Stimulated activated CD8-positive, alpha-beta memory T cell treated with anti-CD3 and anti-CD28 coated beads, Interleukin-2, amount 100 ng/mL, for 1 hour (primary cell): ENCODE measurements around the gene LRRC8D.
"Not testable (repeated sequence)": the region's sequence is repeated elsewhere in the genome, so short reads cannot be mapped to it uniquely, and the experiment has no call there.

Experiments used
- DNase-seq, 2 donors: peaks; one replicate each; pipeline ENCODE4 v3.0.0-alpha.2; 2020; ENCODE audit warnings: low read depth in 2 of 2

Gene LRRC8D

GRCh38 chr1:89958851-89959654 lies 138.2 kb downstream of the LRRC8D start:
- DNase-seq = no peak

- DNase-seq = no peak
These were observed 138.9 kb downstream of the LRRC8D start for GRCh38 chr1:89959719-89960118.

- DNase-seq = no peak
These were observed 141.4 kb downstream of the LRRC8D start for GRCh38 chr1:89962024-89962741.

- no peak for DNase-seq
These were observed 141.9 kb downstream of the LRRC8D start for GRCh38 chr1:89962742-89963075.

GRCh38 chr1:89965193-89965768 lies 144.4 kb downstream of the LRRC8D start:
- no peak for DNase-seq

GRCh38 chr1:89966656-89967055 lies 145.8 kb downstream of the LRRC8D start:
- DNase-seq = no peak

GRCh38 chr1:89971600-89971999 lies 150.8 kb downstream of the LRRC8D start:
- no peak for DNase-seq

- no peak for DNase-seq
These were observed 151.2 kb downstream of the LRRC8D start for GRCh38 chr1:89972024-89972423.

- DNase-seq = no peak
These were observed 152.8 kb downstream of the LRRC8D start for GRCh38 chr1:89973471-89974127.

GRCh38 chr1:89974256-89974655 lies 153.4 kb downstream of the LRRC8D start:
- no peak for DNase-seq

GRCh38 chr1:89974696-89975470 lies 154.1 kb downstream of the LRRC8D start:
- DNase-seq = no peak

- no peak for DNase-seq
These were observed 154.8 kb downstream of the LRRC8D start for GRCh38 chr1:89975540-89976125.

- no peak for DNase-seq
These were observed 157.9 kb downstream of the LRRC8D start for GRCh38 chr1:89978755-89979154.

- no peak for DNase-seq
These were observed 159.8 kb downstream of the LRRC8D start for GRCh38 chr1:89980605-89981004.

- DNase-seq = not testable (repeated sequence)
These were observed 162.0 kb downstream of the LRRC8D start for GRCh38 chr1:89982846-89983245.

GRCh38 chr1:89984564-89985116 lies 163.8 kb downstream of the LRRC8D start:
- not testable (repeated sequence) for DNase-seq

- DNase-seq = no peak
These were observed 165.2 kb downstream of the LRRC8D start for GRCh38 chr1:89986020-89986419.
